CD4-positive, alpha-beta T cell treated with Interleukin-4 for 4 hours (primary cell): Measurements from ENCODE around the gene POLR3F.
"Not testable (repeated sequence)": the region's sequence is repeated elsewhere in the genome, so short reads cannot be mapped to it uniquely, and the experiment has no call there.

ENCODE experiments used
- DNase-seq: peaks from one replicate; pipeline ENCODE4 v3.0.0-alpha.2; 2020

The POLR3F gene

DNA sequence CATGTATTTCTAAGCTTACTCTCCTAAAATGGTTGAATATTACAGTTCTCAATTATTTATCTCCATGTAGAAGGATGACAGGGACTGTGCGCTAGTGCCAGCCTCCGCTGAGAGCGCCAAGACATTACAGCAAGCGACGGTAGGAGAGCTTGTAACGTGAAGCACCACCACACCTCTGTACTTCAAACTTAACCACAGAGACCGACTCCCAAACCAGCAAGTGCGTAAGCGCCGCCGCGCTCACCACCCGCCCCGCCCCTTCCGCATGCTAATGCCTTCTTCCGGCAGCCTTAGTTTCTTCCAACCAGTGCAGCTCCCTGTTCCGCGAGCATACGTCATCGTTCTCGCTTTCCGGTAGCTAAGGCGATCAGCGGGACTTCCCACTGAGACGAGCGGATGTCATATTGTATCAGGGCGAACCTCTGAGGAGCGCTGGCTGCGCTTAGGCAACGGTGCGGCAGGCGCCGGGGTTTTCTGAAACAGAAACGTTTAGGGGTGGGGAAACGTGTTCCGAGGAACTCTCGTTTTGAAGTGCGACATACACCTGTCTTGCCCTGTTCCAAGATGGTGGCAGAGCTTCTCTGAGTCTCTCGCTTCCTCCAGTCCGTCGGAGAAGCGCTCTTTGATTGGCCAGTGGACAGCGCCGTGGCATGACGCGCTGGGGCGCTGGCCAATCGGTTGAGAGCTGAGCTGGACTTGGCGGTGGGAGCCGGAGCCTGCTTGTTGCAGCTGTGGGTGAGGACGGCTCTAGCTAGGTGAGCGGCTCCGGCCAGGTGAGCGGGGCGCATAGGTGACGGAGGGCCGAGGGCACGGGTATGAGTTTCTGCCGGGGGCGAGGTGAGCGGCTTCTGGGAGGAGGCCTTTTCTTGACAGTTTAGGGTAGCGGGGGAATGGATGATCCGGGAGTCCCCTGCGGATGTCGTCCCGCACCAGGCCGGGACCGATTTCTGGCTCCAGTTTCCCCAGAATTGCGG lies 40.3 kb downstream of the POLR3F start, which contains the start of gene SEC23B:
SEC23B (plus strand) TSS at position 723 of the 974 bp plus-strand sequence. CDS start 2,896 bp downstream, outside the sequence.
- DNase-seq, result peak; percentile 97

GRCh38 chr20:18511571-18511970 lies 44.4 kb downstream of the POLR3F start:
- DNase-seq, result no peak

DNA sequence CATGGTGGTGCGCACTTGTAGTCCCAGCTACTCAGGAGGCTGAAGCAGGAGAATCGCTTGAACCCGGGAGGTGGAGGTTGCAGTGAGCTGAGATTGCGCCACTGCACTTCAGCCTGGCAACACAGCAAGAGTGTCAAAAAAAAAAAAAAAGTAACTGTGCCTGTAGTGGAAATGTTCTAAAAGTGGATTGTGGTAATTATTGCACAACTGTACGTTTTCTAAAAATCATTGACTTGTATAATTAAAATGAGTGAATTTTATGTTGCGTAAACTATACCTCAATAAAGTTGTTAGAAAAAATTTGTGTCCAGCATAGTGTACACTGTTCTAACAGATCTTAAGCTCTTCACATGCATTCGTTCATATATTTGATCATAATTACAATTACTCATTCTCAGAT lies 46.0 kb downstream of the POLR3F start:
- no peak for DNase-seq

DNA sequence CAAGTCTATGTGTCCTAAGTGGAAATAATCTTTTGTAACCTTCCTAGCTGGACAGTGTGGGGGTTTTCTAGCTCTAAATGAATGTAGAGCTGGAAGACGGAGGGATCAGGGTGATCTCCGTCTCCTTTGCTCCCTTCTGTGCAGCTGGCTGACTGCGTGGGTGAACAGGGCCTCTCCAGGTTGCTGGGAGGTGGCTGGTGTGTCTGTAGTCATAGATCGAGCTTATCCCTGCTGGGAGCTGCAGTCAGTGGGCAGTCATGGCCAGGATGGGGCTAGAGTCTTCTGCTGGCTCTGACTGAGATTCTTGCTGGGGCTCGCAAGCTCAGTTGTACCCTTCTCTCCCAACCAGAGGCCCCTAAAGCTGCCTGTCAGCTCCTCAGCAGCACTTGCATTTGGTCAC lies 46.9 kb downstream of the POLR3F start:
- no peak for DNase-seq

GRCh38 chr20:18515973-18516372 lies 48.8 kb downstream of the POLR3F start:
- no peak for DNase-seq

- not testable (repeated sequence) for DNase-seq
These were observed 54.9 kb downstream of the POLR3F start for GRCh38 chr20:18522066-18522465.

DNA sequence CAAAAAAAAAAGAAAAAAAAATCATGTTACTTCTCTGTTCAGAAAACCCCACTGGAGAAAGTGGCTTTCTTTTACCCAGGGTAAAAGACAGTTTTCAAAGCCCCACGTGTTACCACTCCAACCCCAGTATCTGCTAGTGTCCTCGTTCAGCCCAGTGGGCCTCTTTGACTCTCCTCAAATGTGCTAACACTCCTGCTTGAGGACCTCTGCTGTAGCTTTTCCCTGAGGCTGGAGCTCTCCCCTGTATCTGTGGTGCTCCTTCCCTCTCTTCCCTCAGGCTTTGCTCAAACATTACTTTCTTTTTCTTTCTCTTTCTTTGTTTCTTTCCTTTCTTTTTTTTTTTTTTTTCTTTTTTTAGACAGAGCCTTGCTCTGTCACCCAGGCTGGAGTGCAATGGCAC lies 55.9 kb downstream of the POLR3F start:
- DNase-seq, result no peak

DNA sequence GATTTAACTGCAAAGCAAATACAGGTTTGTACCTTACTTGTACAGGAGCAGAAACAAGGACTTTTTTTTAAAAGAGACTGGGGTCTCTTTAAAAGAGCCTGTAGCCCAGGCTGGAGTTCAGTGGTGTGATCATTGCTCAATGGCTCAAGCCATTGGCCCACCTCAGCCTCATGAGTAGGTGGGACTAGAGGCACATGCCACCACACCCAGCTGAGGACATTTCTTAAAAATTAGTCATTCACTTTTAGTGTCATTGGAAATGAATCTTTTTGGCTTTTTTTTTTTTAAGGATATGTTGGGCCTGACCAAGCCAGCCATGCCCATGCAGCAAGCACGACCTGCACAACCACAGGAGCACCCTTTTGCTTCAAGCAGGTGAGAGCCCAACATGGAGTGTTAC lies 57.5 kb downstream of the POLR3F start:
- no peak for DNase-seq

GRCh38 chr20:18526761-18527160 lies 59.6 kb downstream of the POLR3F start:
- not testable (repeated sequence) for DNase-seq

DNA sequence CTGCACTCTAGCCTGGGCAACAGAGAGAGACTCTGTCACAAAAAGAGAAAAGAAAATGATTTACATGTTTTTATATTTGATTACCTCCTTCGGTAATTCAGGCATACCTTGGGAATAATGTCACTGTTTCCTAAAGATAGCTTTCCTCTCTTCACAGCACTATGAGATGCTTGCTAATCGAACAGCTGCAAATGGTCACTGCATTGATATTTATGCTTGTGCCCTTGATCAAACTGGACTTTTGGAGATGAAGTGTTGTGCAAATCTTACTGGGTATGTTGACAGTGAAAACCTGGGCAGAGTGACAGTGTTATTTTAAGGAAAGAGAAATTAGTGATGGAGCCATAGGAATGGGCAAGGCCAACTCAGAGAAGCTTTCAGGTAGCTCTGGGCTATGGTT lies 60.1 kb downstream of the POLR3F start:
- DNase-seq, result no peak

GRCh38 chr20:18527836-18528235 lies 60.6 kb downstream of the POLR3F start:
- DNase-seq, result no peak

DNA sequence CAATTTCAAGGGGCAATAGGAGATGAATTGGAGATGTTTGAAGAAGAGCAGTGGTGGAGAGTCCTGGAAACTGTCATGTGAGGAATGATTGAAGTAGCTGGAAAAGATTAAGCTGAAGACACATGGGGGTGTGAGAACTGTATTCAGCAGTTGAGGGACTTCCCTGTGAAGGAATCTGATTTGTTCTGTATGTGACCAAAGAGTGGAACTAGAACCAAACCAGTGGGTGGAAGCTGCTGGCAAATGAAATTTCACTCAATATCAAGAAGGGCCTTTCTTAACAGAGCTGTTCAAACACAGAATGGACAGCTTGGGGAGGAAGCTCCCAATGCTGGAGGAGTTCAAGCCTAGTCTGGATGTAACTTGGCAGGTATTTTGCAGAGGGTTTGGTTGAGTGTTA lies 61.9 kb downstream of the POLR3F start:
- DNase-seq, result no peak

GRCh38 chr20:18532626-18533025 lies 65.4 kb downstream of the POLR3F start:
- no peak for DNase-seq

DNA sequence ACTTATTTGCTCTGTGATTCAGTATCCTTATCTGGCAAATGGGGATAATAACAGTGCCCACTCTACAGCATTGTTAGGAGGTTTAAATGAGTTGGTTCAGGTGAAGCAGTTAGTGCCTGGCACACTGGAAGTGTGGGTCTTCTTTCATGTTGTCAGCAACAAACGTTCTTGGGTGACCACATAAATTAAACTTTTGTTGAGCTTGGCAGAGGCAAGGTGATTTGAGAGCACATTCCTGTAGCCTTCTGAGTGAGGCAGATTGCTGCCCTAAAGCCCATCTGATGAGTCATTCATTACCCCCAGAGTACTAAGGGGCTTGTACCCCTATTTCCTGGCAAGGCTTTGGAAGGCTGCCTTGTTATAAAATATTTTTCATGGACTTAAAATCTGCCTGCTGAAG lies 66.3 kb downstream of the POLR3F start:
- DNase-seq, result no peak

- no peak for DNase-seq
These were observed 66.9 kb downstream of the POLR3F start for GRCh38 chr20:18533978-18534644.
